ENCODE results near the gene TBC1D22A.

TBC1D22A gene

GRCh38 chr22:47127441-47127871 lies 365.0 kb downstream of the TBC1D22A start:
- ATAC-seq (ENCODE audit: low read depth) (no peak), DNase-seq (ENCODE audit: low spot score) (peak; percentile 29)
- H3K9me3 ChIP-seq (ENCODE audit: severe bottlenecking): no peaks in the 10 kb centered on the region
- H3K27me3 ChIP-seq (ENCODE audit: insufficient read depth, poor library complexity, severe bottlenecking): no peaks in the 10 kb centered on the region
- no peaks in the 10 kb centered on the region for H3K36me3 ChIP-seq (ENCODE audit: low read depth)
- no peak for TF ChIP-seq CTCF (IDR thresholded peaks at IDR 0.05; ENCODE audit: poor library complexity, severe bottlenecking)
- H3K27ac ChIP-seq (ENCODE audit: poor library complexity, severe bottlenecking): no peak overlapping the region
- H3K4me3 ChIP-seq (ENCODE audit: severe bottlenecking): no peak overlapping the region
- H3K4me1 ChIP-seq (ENCODE audit: insufficient read depth, poor library complexity, severe bottlenecking): peaks cover 7% of the 10 kb centered on the region

GRCh38 chr22:47128216-47128615 lies 365.8 kb downstream of the TBC1D22A start:
- DNase-seq (ENCODE audit: low spot score) (no peak), ATAC-seq (ENCODE audit: low read depth) (no peak)
- H3K4me1 ChIP-seq (ENCODE audit: insufficient read depth, poor library complexity, severe bottlenecking): peaks cover 7% of the 10 kb centered on the region
- no peak overlapping the region for H3K27ac ChIP-seq (ENCODE audit: poor library complexity, severe bottlenecking)
- no peaks in the 10 kb centered on the region for H3K36me3 ChIP-seq (ENCODE audit: low read depth)
- no peaks in the 10 kb centered on the region for H3K27me3 ChIP-seq (ENCODE audit: insufficient read depth, poor library complexity, severe bottlenecking)
- no peak overlapping the region for H3K4me3 ChIP-seq (ENCODE audit: severe bottlenecking)
- TF ChIP-seq CTCF (IDR thresholded peaks at IDR 0.05; ENCODE audit: poor library complexity, severe bottlenecking): no peak
- H3K9me3 ChIP-seq (ENCODE audit: severe bottlenecking): no peaks in the 10 kb centered on the region

DNA sequence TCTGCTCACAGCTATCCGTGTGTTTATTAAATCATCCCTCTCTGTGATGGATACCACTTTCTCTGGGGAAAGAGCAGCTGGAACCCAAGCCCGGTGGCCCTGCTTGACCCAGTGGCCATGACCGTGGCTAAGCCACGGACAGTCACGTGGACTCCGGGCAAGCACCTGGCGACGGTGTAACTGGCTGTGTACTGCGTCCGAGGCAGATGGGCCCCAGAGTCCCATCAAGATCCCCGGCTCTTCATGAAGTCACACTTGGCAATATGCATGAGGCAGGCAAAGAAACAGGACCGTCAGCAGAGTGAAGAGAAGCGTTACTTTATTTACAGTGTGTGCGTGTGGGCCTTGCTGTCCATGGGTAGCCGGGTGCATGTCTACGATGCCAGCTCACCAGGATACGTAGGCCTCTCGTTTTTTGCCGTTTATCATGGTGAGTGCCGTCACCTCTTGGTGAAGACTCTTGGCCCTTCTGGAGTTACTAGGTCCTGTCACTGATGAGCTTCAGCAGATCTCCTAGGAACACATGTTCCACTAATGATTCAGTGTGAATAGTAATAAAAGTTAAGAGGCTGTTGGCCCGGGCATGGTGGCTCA lies 366.3 kb downstream of the TBC1D22A start:
- TF ChIP-seq CTCF (IDR thresholded peaks at IDR 0.05; ENCODE audit: poor library complexity, severe bottlenecking): no peak
- Histone ChIP-seq H3K27ac (ENCODE audit: poor library complexity, severe bottlenecking) (no peak overlapping the region), H3K4me1 (ENCODE audit: insufficient read depth, poor library complexity, severe bottlenecking) (peaks cover 7% of the 10 kb centered on the region), H3K9me3 (ENCODE audit: severe bottlenecking) (no peaks in the 10 kb centered on the region), H3K27me3 (ENCODE audit: insufficient read depth, poor library complexity, severe bottlenecking) (no peaks in the 10 kb centered on the region), H3K4me3 (ENCODE audit: severe bottlenecking) (no peak overlapping the region), H3K36me3 (ENCODE audit: low read depth) (no peaks in the 10 kb centered on the region)
- DNase-seq (ENCODE audit: low spot score): no peak
- no peak for ATAC-seq (ENCODE audit: low read depth)

DNA sequence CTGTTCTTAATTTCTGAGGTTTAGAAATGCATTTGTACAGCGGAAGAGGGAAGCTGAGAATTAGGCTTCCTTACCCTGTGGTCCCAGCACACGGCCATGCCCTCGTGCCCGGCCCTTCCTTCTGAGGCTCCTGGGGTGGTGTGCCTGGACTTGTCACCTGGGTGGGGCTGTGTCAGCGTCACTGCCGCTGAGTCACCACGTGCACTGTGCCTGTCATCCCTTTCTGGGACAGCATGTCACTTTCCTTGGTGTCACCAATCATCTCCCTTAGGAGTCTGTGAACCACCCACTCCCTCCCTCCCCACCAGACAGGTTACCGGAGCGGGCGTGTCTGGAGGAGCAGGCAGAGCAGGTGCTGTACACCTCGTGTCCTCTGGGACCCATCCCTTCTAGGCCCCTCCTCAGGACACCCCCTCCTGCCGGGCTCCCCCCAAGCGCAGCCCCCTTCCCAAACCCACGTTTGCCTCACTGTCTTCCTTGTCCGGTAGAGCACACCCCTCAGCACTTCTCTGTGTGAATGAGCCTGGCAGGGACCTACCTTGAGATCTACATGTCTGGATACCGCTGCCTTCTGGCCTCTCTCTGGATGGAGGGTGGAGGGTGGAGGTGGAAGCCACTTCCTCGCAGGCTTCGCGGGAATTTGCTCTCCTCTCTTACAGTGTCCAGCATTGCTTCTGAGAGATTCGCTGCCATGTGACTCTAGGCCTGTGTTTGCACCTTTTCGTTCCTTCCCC lies 367.6 kb downstream of the TBC1D22A start:
- no peaks in the 10 kb centered on the region for H3K36me3 ChIP-seq (ENCODE audit: low read depth)
- ATAC-seq (ENCODE audit: low read depth) (peak; percentile 31; the same call in 1 of the 3 replicates), DNase-seq (ENCODE audit: low spot score) (peak; percentile 45)
- H3K27me3 ChIP-seq (ENCODE audit: insufficient read depth, poor library complexity, severe bottlenecking): no peaks in the 10 kb centered on the region
- peaks cover 7% of the 10 kb centered on the region for H3K4me1 ChIP-seq (ENCODE audit: insufficient read depth, poor library complexity, severe bottlenecking)
- peak overlapping the region; percentile 19 for H3K27ac ChIP-seq (ENCODE audit: poor library complexity, severe bottlenecking)
- H3K4me3 ChIP-seq (ENCODE audit: severe bottlenecking): no peak overlapping the region
- no peaks in the 10 kb centered on the region for H3K9me3 ChIP-seq (ENCODE audit: severe bottlenecking)
- no peak for TF ChIP-seq CTCF (IDR thresholded peaks at IDR 0.05; ENCODE audit: poor library complexity, severe bottlenecking)

All from RWPE2 (cell line).